Activated CD4-positive, alpha-beta T cell treated with anti-CD3 and anti-CD28 coated beads for 1 hour (primary cell): ENCODE results near the gene SYNPR.

Experiments used
- DNase-seq: peaks from one replicate; pipeline ENCODE4 v3.0.0-alpha.2; 2020

The SYNPR gene

DNA sequence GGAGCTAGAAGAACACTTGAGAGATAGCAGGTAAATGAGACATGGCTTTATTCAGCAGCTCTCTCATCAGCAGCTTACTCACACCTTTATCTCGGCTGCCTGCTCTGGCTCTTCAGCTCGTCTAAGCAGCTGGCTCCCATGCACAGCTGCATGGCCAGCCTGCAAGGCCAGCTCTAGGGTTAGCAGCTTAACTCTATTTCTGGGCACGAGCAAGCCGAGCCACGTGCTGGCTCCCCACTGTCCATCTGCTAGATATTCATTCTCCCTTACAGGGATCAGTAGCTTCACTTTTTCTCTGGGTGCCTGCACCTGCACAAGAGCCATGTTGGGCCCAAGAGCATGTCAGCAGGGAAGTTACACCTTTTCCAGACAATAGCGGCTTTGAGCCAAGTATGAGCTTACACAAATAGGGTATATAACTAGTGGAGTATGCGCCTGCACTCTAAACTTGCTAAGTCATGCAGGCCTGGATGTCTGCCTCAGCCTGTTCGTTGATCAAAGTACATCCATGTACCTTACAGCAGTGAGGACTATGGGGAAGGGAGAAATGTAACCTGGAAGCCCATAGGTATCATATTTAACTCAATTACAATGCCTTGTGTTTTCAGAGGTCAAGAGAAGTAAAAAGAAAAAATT lies 199.5 kb downstream of the SYNPR start:
- no peak for DNase-seq

GRCh38 chr3:63478990-63479660 lies 201.0 kb downstream of the SYNPR start:
- DNase-seq, result no peak

DNA sequence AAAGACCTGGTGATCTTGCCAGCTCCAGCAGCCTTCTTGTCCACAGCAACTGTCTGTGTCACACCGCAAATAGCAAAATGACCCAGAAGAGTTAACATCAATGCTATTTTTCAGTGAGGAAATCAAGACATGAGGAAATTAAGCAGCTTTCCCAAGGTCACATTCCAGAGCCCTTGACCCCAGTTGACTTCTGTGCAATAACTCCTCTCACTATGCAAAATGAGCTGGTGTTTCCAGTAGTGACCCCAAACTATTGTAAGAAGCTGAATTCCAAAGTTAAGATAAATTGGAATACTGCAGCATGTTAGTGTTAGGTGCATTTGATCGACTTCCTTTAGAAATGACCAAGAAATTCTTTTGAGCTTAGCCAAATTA lies 201.5 kb downstream of the SYNPR start:
- DNase-seq, result no peak

- no peak for DNase-seq
Observed at GRCh38 chr3:63481627-63482026, 203.5 kb downstream of the SYNPR start.

DNA sequence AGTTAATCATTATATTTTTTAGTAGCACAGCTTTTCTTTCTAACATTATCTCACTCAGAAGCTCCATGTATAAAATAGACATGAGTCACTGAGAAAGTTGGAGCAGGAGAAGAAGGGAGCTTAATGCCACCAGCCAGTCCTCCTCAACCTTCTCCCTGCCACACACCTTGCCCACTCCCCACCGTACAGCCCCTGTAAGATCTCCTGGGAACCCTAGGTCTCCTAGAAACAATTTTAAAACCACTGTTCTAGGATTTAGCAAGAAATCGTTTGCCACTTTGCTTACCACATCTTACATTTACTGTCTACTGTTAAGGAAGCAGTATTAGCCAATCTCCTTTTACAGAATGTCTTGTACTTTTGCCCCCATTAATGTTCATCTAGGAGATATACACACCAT lies 204.2 kb downstream of the SYNPR start:
- no peak for DNase-seq

DNA sequence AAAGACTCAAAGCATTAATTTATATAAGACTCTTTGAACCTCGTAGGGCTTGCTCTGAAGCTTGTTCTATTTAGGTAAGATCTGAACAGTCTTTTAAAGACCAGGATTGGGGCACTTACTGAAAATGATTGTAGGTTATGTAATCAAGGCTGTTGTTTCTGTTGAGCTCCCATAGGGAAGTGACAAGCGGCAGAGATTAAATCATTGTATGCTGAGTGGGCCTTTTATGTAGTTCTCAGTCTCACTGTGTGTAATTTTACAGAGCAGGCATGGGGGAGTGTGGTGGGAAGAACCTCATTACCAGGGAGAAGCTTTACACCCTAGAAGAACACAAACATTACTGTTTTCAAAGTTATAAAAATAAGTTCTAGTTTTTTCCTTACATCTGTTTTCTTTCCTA lies 214.4 kb downstream of the SYNPR start:
- no peak for DNase-seq

- DNase-seq, result no peak
Observed at GRCh38 chr3:63493101-63493500, 215.0 kb downstream of the SYNPR start.

GRCh38 chr3:63494646-63495045 lies 216.5 kb downstream of the SYNPR start:
- DNase-seq, result no peak

- no peak for DNase-seq
Observed at GRCh38 chr3:63497641-63498040, 219.5 kb downstream of the SYNPR start.

DNA sequence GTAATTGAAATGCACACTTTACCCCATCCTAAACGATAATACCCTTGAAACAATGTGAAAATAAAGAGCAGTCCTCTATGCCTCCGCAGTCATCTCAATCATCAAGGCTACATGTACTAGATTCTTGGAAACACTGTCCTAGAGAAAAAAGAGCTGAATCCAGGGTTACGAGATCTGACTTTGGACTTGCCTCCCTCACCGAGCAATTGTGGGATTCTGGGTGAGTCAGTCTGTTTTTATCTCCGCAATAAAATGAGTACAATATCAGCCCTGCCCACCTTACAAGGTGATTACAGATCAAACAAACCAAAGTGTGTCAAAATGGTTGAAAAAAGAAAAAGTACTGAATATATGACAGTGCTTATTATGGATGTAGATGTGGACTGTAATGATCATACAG lies 222.1 kb downstream of the SYNPR start:
- no peak for DNase-seq

DNA sequence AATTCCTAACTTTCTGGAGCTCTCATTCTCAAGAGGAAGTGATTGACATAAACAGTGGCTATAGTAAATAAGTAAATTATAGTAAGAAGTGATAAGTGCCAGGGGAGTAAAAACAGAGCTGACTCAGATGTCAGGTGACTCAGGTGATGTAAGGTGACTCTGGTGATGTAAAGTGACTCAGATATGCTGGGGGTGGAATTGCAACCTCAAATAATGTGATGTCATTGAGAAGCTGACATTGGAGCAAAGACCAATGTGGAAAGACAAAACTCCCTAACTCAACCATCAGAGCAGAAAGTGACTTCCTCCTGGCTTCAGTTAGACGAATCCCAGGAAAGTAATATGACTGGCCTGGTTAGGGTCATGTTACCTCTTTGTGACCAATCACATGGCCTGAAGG lies 230.2 kb downstream of the SYNPR start:
- no peak for DNase-seq

DNA sequence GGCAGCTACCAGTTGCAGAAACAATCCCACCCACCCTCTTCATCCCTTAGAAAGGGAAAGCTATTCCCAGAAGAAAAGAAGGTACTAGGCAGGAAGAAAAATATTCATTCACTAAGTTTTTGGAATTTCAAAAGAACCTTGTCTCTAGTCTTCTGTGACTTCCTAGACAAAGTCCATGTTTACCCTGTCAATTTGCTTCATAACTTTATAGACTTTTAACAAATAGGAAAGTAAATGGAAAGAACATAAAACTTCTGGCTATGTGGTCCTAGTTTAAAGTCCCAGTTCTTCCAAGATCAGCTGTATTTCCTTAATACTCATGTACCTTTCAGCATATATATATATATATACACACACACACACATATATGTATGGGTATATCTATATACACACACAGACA lies 230.7 kb downstream of the SYNPR start:
- no peak for DNase-seq

DNA sequence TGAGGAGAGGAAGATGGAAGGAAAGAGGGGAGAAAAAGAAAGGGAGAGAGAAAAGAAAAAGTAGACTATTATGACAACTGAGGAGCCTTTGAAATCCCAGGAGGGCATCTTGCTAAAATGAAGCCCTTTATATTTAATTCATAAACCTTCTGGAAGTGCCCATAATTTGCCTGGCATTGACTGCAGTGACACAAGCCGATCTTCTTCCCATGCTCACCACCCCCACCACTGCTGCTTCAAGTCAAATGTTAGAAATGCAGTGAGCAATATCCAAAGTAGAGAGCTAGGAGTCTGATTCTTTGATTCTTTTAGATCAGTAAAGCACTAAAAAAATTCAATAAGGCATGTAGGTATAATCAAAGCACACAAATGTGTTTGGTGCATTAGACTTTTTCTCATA lies 235.7 kb downstream of the SYNPR start:
- DNase-seq, result no peak

DNA sequence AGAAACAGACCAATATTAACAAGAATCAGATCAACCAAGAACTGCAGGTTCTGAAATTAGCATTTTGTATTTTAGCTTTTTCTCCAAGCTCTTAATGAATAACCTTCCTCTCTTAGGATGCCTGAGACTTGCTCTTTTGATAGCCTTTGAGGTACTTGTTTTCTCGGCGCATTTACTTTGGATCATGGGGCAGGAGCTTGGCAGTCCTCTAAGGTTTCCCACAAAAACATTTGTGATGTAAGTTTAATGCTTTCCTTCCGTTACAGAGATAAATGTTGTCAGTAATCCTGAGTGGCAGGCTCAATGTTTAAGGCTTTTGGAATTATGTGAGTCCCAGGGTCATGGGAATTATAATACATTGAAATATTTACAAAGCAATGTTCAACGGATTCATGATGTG lies 236.6 kb downstream of the SYNPR start:
- no peak for DNase-seq

GRCh38 chr3:63519426-63519825 lies 241.3 kb downstream of the SYNPR start:
- DNase-seq, result no peak

GRCh38 chr3:63521657-63522056 lies 243.5 kb downstream of the SYNPR start:
- DNase-seq, result no peak

- no peak for DNase-seq
Observed at GRCh38 chr3:63523100-63523499, 245.0 kb downstream of the SYNPR start.

GRCh38 chr3:63528325-63529000 lies 250.4 kb downstream of the SYNPR start:
- DNase-seq, result no peak

- no peak for DNase-seq
Observed at GRCh38 chr3:63532521-63532920, 254.4 kb downstream of the SYNPR start.

- DNase-seq, result no peak
Observed at GRCh38 chr3:63538919-63539318, 260.8 kb downstream of the SYNPR start.

DNA sequence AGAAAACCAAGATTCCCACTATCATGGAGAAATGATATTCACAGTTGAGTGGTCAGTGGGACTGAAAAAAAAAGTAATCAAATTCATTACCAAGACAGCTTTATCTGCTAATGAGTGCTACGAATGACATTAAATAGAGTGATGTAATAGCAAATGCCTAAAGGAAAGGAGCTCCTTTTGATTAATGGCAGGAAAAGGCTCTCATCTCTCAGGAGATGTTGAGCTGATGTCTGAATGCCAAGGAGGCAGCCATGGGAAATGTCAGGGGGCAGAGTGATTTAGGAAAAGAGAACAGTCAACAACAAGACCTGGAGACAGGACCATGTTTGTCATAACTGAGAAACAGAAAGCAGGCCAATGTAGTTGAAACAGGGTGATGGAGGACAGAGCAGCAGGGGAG lies 277.7 kb downstream of the SYNPR start:
- no peak for DNase-seq

GRCh38 chr3:63556401-63556800 lies 278.3 kb downstream of the SYNPR start:
- no peak for DNase-seq

- DNase-seq, result no peak
Observed at GRCh38 chr3:63557912-63558311, 279.8 kb downstream of the SYNPR start.

GRCh38 chr3:63559884-63560283 lies 281.8 kb downstream of the SYNPR start:
- no peak for DNase-seq

DNA sequence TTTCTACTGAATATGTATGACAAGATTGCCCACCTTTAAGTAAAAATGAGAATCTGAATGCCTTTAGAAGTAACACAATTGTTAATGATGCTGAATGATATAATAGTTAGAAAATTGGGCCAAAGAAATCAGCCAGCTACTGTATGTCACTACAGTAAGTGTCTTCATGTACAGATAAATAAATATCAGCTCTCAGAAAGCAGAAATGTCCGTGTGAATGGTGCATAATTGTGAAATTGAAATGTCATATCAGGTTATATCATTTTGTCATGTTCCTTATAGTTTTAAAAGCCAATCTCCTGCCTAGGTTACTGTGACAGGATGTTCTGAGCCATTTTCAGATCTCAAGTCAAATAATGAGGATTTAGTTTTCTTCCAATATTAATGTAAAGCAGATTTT lies 283.8 kb downstream of the SYNPR start:
- no peak for DNase-seq
